Measurements from ENCODE around the gene CFI. TPM values are rescaled to one million over a fixed set of nuclear protein-coding genes. Genes with fewer than 3 reads are reported as not detected.
"Not testable (repeated sequence)": the region's sequence is repeated elsewhere in the genome, so short reads cannot be mapped to it uniquely, and the experiment has no call there.

Gene CFI
- total RNA-seq, 1 donor from 2014 or later: not detected

- Mint-ChIP-seq H3K9me3 (ENCODE audit: unreplicated experiment) (peaks cover 11% of the 10 kb centered on the region), H3K4me1 (ENCODE audit: unreplicated experiment) (peaks cover 4% of the 10 kb centered on the region), H3K4me3 (ENCODE audit: unreplicated experiment) (no peak overlapping the region), H3K27me3 (ENCODE audit: unreplicated experiment) (peaks cover 41% of the 10 kb centered on the region), H3K36me3 (ENCODE audit: unreplicated experiment) (peaks cover 2% of the 10 kb centered on the region), H3K27ac (ENCODE audit: unreplicated experiment) (no peak overlapping the region)
- no peak for TF ChIP-seq CTCF (IDR thresholded peaks at IDR 0.05)
- no peak for DNase-seq (ENCODE audit: extremely low spot score, unreplicated experiment)
Measured at GRCh38 chr4:109798866-109799265, 2.9 kb downstream of the CFI start.

GRCh38 chr4:109795059-109795458 is 6.7 kb downstream of the CFI start:
- H3K4me1 Mint-ChIP-seq (ENCODE audit: unreplicated experiment): no peaks in the 10 kb centered on the region
- TF ChIP-seq CTCF (IDR thresholded peaks at IDR 0.05): no peak
- no peak for DNase-seq (ENCODE audit: extremely low spot score, unreplicated experiment)
- no peak overlapping the region for H3K27ac Mint-ChIP-seq (ENCODE audit: unreplicated experiment)
- peaks cover 2% of the 10 kb centered on the region for H3K36me3 Mint-ChIP-seq (ENCODE audit: unreplicated experiment)
- no peak overlapping the region for H3K4me3 Mint-ChIP-seq (ENCODE audit: unreplicated experiment)
- H3K27me3 Mint-ChIP-seq (ENCODE audit: unreplicated experiment): peaks cover 54% of the 10 kb centered on the region
- H3K9me3 Mint-ChIP-seq (ENCODE audit: unreplicated experiment): peaks cover 15% of the 10 kb centered on the region

- DNase-seq (ENCODE audit: extremely low spot score, unreplicated experiment): no peak
- Mint-ChIP-seq H3K27me3 (ENCODE audit: unreplicated experiment) (peaks cover 42% of the 10 kb centered on the region), H3K4me3 (ENCODE audit: unreplicated experiment) (no peak overlapping the region), H3K36me3 (ENCODE audit: unreplicated experiment) (no peaks in the 10 kb centered on the region), H3K27ac (ENCODE audit: unreplicated experiment) (no peak overlapping the region), H3K4me1 (ENCODE audit: unreplicated experiment) (no peaks in the 10 kb centered on the region), H3K9me3 (ENCODE audit: unreplicated experiment) (peaks cover 14% of the 10 kb centered on the region)
- TF ChIP-seq CTCF (IDR thresholded peaks at IDR 0.05): no peak
Measured at GRCh38 chr4:109787807-109788206, 14.0 kb downstream of the CFI start.

GRCh38 chr4:109786846-109787245 is 15.0 kb downstream of the CFI start:
- Mint-ChIP-seq H3K9me3 (ENCODE audit: unreplicated experiment) (peaks cover 14% of the 10 kb centered on the region), H3K27me3 (ENCODE audit: unreplicated experiment) (peaks cover 43% of the 10 kb centered on the region), H3K27ac (ENCODE audit: unreplicated experiment) (no peak overlapping the region), H3K36me3 (ENCODE audit: unreplicated experiment) (no peaks in the 10 kb centered on the region), H3K4me3 (ENCODE audit: unreplicated experiment) (no peak overlapping the region), H3K4me1 (ENCODE audit: unreplicated experiment) (no peaks in the 10 kb centered on the region)
- no peak for TF ChIP-seq CTCF (IDR thresholded peaks at IDR 0.05)
- DNase-seq (ENCODE audit: extremely low spot score, unreplicated experiment): no peak

GRCh38 chr4:109782092-109782491 is 19.7 kb downstream of the CFI start:
- not testable (repeated sequence) for H3K4me1 Mint-ChIP-seq (ENCODE audit: unreplicated experiment); H3K27ac Mint-ChIP-seq (ENCODE audit: unreplicated experiment); H3K36me3 Mint-ChIP-seq (ENCODE audit: unreplicated experiment); H3K4me3 Mint-ChIP-seq (ENCODE audit: unreplicated experiment); DNase-seq (ENCODE audit: extremely low spot score, unreplicated experiment); H3K9me3 Mint-ChIP-seq (ENCODE audit: unreplicated experiment)
- peaks cover 33% of the 10 kb centered on the region for H3K27me3 Mint-ChIP-seq (ENCODE audit: unreplicated experiment)

- Mint-ChIP-seq H3K4me1 (ENCODE audit: unreplicated experiment) (no peaks in the 10 kb centered on the region), H3K9me3 (ENCODE audit: unreplicated experiment) (no peaks in the 10 kb centered on the region), H3K36me3 (ENCODE audit: unreplicated experiment) (no peaks in the 10 kb centered on the region), H3K27me3 (ENCODE audit: unreplicated experiment) (peaks cover 22% of the 10 kb centered on the region), H3K4me3 (ENCODE audit: unreplicated experiment) (no peak overlapping the region), H3K27ac (ENCODE audit: unreplicated experiment) (no peak overlapping the region)
- TF ChIP-seq CTCF (IDR thresholded peaks at IDR 0.05): no peak
- DNase-seq (ENCODE audit: extremely low spot score, unreplicated experiment): no peak
Measured at GRCh38 chr4:109764789-109765402, 36.9 kb downstream of the CFI start.

All from osteocyte (in vitro differentiated cells).